HG03196 (cell line): Measurements from ENCODE around the gene OR4X2.
"Not testable (repeated sequence)": the region's sequence is repeated elsewhere in the genome, so short reads cannot be mapped to it uniquely, and the experiment has no call there.

Experiments
- ATAC-seq: cut with Tn5 transposase; IDR thresholded peaks from one replicate; pipeline ENCODE4 v1.9.1; 2021; ENCODE audit not compliant: unreplicated experiment

OR4X2 gene, protein sequence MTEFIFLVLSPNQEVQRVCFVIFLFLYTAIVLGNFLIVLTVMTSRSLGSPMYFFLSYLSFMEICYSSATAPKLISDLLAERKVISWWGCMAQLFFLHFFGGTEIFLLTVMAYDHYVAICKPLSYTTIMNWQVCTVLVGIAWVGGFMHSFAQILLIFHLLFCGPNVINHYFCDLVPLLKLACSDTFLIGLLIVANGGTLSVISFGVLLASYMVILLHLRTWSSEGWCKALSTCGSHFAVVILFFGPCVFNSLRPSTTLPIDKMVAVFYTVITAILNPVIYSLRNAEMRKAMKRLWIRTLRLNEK

DNA sequence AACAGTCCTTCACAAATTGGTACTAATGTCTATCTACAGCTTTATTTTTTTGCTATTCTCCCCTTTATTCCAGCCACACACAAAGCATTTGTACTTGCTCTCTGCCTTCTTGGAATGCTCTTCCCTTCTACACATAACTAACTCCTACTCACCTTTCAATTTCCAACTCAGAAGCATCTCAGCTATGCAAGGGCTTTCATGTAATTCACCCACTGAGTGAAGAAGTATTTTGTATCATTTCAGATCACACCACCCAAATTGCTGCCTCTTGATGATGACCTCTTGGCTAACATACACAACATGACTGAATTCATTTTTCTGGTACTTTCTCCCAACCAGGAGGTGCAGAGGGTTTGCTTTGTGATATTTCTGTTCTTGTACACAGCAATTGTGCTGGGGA is at the start of gene OR4X2:
TSS of gene OR4X2 (plus strand) at position 301 of the 400 bp plus-strand sequence. CDS start at position 301, 0 bp downstream.
- no peak for ATAC-seq

DNA sequence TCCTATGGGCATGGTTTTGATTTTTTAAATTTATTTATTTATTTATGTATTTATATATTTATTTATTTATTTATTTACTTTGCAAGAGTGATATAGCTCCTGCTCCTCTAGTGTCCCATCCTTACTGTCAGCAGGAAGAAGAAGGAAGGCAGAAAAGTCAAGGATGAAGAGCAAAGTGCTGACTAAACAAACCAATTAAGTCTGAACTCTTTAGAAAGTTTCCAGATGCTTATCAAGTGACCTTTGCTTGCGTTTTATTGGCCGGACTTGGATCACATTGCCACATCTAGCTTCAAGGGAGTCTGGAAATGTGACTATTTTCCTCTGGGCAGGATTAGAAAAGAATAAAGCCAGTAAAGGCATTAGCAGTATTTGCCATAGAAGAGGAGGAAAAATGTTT is 37.0 kb upstream of the OR4X2 start:
- no peak for ATAC-seq

DNA sequence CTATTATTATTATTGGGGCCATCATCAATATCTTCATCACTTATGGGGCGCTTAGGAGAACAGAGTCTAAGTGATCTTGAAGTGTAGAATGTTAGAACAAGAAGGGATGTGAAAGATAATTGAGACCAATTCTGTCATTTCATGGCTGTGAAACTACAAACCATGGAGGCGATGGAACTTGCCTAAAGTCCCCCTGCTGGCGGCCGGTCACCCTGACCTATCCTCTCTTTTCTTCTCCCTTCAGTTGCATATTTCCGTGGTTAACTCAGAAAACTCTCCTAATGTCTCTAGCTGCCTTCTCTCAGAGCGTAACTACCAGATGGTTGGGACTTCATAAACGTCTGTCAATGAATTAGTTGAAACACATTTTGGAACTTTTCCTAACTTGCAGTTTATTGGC is 34.9 kb upstream of the OR4X2 start:
- ATAC-seq = no peak

DNA sequence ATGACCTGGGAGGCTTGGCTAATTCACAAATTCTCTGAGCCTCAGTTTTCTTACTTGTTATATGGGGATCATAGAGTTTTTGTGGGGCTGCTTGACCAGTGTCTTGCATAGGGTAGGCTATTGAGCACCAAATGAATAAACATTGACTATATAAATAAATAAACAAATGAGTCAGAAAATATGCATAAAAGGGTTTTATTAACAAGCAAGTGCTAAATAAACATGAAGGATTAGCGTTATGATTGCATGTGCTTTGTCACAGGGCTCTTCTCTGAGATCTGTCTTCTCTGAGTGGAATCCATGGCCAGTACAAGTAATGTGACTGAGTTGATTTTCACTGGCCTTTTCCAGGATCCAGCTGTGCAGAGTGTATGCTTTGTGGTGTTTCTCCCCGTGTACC is 28.4 kb upstream of the OR4X2 start, which contains the start of gene OR4B1:
TSS of gene OR4B1 (plus strand) at position 301 of the 400 bp plus-strand sequence. CDS start at position 301, 0 bp downstream.
- no peak for ATAC-seq

DNA sequence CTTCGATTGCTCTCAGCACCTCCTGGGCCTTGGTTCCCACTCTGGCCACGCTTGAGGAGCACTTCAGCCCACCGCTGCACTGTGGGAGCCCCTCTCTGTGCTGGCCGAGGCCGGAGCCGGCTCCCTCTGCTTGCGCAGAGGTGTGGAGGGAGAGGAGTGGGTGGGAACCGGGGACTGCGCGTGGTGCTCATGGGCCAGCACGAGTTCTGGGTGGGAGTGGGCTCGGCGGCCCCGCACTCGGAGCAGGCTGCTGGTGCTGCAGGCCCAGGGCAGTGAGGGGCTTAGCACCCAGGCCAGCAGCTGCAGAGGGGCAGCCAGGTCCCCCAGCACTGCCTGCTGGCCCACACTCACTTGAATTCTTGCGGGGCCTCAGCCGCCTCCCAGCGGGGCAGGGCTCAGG is 16.1 kb upstream of the OR4X2 start:
- no peak for ATAC-seq

DNA sequence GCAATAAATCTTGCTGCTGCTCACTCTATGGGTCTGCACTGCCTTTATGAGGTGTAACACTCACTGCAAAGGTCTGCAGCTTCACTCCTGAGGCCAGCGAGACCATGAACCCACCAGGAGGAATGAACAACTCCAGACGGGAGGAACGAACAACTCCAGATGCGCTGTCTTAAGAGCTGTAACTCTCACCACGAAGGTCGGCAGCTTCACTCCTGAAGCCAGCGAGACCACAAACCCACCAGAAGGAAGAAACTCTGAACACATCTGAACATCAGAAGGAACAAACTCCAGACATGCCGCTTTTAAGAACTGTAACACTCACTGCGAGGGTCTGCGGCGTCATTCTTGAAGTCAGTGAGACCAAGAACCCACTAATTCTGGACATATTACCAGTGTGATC is 14.8 kb upstream of the OR4X2 start:
- not testable (repeated sequence) for ATAC-seq

DNA sequence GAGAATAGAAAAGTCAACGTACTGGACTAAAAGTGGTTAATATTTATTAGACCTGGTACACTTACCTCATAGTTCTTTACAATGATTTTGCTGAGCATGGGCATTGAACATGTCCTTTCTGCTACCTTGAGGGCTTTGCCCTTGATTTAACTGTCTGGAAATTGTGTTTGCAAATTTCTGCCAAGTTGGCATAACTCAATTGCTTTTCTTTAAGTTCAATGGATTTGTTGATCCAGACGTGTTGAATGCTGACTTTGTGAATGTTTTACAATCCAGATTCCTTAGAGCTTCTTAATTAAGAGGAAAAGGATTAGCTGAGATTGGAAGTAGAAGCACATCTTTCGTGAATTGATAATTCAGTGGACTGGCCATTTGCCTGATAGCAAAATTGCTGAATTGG is 7.2 kb upstream of the OR4X2 start:
- no peak for ATAC-seq

DNA sequence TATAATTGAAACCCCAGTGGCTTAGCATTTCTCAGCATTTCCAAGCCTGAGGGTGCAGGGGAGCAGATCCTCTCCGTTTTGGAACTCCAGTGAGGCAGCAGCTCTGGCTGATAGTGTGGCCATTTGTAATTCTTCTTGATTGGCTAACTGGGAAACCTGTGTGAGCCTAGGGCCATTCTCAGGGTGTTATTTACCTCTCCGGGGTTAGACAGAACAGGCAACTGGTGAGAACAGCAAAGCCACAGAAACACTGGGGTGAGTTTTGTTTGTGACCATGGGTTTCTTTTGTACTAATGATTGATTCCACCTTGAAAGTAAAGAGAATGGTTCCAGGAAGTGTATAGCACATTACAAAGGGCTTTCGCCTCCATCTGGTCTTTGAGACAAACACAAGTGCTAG is 2.4 kb upstream of the OR4X2 start:
- ATAC-seq = no peak

DNA sequence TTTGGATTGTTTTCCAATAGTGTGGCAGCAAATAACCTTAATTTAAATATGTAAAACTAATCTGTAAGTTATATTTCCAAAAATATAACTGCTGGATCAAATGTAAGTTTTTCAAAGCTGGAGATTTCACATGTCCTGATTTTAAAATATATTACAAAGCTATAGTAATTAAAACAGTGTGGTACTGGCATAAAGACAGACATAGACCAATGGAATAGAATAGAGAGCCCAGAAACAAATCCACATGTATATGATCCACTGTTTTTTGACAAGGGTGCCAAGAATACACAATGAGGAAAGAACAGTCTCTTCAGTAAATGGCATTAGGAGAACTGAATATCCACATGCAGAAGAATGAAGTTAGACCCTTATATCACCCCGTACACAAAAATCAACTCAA is 4.0 kb downstream of the OR4X2 start:
- no peak for ATAC-seq

DNA sequence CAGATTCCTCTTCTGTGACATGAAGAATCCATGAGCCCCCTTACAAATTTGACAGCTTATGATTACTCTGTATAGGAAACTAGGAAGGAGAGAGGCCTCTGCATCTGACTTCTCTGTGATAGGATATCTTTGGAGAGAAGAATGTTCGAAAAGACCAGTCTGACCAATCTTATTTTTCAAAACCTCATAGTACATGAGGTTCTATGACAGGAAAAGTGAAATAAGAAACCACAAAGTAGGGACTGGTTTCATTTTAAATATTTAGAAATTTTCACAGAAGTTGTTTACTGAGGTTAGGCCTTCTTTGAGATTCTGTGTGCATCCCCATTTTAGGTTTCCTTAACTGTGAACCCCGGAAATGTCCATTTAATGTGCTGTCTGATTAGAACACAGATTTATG is 16.7 kb downstream of the OR4X2 start:
- no peak for ATAC-seq

DNA sequence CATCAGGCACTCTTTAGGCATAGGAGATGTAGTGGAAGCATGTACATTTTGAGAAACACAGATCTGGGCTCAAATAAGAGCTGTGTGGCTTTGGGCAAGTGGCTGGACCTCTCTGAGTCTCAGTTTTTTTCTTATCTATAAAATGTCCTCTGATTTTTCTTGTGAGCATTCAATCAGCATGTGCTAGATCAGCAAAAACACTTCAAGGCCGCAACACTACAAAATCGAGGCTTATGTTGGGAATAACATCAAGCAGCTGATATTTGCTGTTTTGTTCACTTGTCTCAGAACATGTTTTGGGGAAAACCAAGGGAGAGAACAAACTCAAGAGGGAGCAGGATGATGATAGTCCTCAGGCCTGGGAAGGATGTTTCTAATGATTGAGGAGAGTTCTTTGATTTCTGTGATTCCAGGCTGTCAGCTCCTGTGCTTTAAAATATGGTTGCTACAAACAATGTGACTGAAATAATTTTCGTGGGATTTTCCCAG is 18.6 kb downstream of the OR4X2 start, which contains the start of gene OR4X1:
TSS of gene OR4X1 (plus strand) at position 439 of the 489 bp plus-strand sequence. CDS start at position 439, 0 bp downstream.
- no peak for ATAC-seq

DNA sequence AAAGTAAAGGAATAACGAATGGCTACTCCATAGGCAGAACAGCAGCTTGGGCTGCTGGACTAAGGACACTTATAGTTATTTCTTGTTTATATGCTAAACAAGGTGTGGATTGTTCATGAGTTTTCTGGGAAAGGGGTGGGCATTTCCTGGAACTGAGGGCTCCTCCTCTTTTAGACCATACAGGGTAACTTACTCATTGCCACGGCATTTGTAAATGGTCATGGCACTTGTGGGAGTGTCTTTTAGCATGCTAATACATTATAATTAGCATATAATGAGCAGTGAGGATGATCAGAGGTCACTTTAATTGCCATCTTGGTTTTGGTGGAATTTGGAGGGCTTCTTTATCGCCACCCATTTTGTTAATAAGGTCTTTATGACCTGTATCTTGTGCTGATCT is 25.7 kb downstream of the OR4X2 start:
- no peak for ATAC-seq

DNA sequence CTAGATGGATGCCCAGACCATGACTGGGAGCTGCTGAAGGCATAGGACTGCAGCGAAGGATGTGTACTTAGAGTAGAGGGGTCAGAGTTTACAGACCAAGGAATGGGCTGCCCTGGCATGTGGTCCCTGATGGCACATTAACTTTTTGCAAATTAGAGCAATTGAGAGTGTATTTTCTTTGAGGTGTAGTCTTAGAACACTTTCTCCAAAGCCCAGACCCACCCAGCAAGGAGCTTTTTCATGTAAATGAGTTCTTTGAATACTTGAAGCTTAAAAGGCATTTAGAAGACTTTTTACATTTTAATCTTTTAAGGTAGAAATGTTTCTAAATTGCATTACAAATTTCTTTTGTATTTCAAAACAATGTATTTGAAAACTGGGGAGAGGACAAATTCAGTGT is 27.7 kb downstream of the OR4X2 start:
- no peak for ATAC-seq
